ENCODE measurements around the gene LCE6A.

Gene LCE6A

DNA sequence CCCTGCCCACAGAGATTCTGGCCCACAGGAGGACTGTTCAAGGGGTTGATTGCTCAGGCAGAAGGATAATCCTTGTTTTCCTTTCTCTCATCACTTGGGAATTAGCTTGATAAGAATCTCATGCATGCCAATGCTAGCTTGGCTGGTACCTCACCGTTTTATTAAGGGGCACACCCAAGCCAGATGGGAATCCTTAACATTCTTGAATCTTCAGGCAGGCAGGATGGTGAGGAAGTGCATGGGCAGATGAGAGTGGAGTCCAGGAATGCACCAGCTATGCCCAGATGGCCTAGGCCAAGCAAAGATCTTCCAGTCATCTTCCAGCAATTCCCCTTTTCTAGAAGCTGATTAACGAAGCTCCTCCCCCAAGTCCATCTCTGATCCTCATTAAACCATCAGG, 13.0 kb downstream of the LCE6A start:
- no peaks in the 10 kb centered on the region for H3K79me2 ChIP-seq (ENCODE audit: control insufficient read depth, low read length)
- no peaks in the 10 kb centered on the region for H4K20me1 ChIP-seq (ENCODE audit: control insufficient read depth, insufficient read depth, low read depth, low read length)
- no peak overlapping the region for H3K27ac ChIP-seq (ENCODE audit: low read depth, low read length)
- H3K27me3 ChIP-seq (ENCODE audit: control insufficient read depth, low read length): no peaks in the 10 kb centered on the region
- no peak overlapping the region for H3K4me3 ChIP-seq (ENCODE audit: low read length)
- H3K4me2 ChIP-seq (ENCODE audit: low read length): no peak overlapping the region
- TF ChIP-seq EZH2phosphoT487 (IDR thresholded peaks at IDR 0.05; ENCODE audit: borderline replicate concordance, low read length) (no peak), CTCF (IDR thresholded peaks at IDR 0.05; ENCODE audit: low read depth, low read length, poor library complexity, severe bottlenecking) (no peak)
- H3K9me2 ChIP-seq (replicated peaks; ENCODE audit: control insufficient read depth, low read length): no peaks in the 10 kb centered on the region
- H3F3A ChIP-seq (ENCODE audit: control insufficient read depth, insufficient read depth): no peaks in the 10 kb centered on the region
- no peaks in the 10 kb centered on the region for H3K9me3 ChIP-seq (ENCODE audit: control insufficient read depth, insufficient read depth, low read length)
- no peaks in the 10 kb centered on the region for H3K4me1 ChIP-seq (ENCODE audit: control insufficient read depth, low read length)
- H3K36me3 ChIP-seq (ENCODE audit: control insufficient read depth, low read length): no peaks in the 10 kb centered on the region

DNA sequence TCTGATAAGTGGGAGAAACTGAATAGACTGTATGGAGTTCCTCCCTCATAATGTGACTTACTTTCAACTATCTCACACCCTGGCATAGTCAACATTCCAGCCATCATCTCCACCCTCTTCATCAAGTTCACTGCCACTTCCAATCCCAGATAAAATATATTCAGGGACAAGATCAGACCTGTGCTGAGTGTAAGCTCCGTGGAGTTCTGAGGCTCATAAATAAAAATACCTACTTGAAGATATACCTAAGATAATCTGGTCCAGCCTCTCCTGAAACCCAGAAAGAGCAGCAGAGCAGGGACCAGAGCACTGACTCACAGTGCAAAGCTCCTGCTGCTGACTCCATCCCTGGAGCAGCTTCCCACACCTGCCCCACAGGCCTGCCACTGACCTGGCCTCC, 15.4 kb downstream of the LCE6A start:
- Histone ChIP-seq H3K4me1 (ENCODE audit: control insufficient read depth, low read length) (no peaks in the 10 kb centered on the region), H3K79me2 (ENCODE audit: control insufficient read depth, low read length) (no peaks in the 10 kb centered on the region), H3K9me3 (ENCODE audit: control insufficient read depth, insufficient read depth, low read length) (no peaks in the 10 kb centered on the region), H3F3A (ENCODE audit: control insufficient read depth, insufficient read depth) (no peaks in the 10 kb centered on the region), H3K9me2 (replicated peaks; ENCODE audit: control insufficient read depth, low read length) (no peaks in the 10 kb centered on the region), H3K36me3 (ENCODE audit: control insufficient read depth, low read length) (no peaks in the 10 kb centered on the region), H3K27ac (ENCODE audit: low read depth, low read length) (no peak overlapping the region), H4K20me1 (ENCODE audit: control insufficient read depth, insufficient read depth, low read depth, low read length) (no peaks in the 10 kb centered on the region), H3K27me3 (ENCODE audit: control insufficient read depth, low read length) (peaks cover 4% of the 10 kb centered on the region; the same call in 1 of the 2 replicates), H3K4me2 (ENCODE audit: low read length) (no peak overlapping the region), H3K4me3 (ENCODE audit: low read length) (no peak overlapping the region)
- no peak for TF ChIP-seq CTCF (IDR thresholded peaks at IDR 0.05; ENCODE audit: low read depth, low read length, poor library complexity, severe bottlenecking)
- TF ChIP-seq EZH2phosphoT487 (IDR thresholded peaks at IDR 0.05; ENCODE audit: borderline replicate concordance, low read length): no peak

- Histone ChIP-seq H3K36me3 (ENCODE audit: control insufficient read depth, low read length) (no peaks in the 10 kb centered on the region), H3K4me1 (ENCODE audit: control insufficient read depth, low read length) (no peaks in the 10 kb centered on the region), H3K27ac (ENCODE audit: low read depth, low read length) (no peak within 1 kb of the TSS), H3K27me3 (ENCODE audit: control insufficient read depth, low read length) (peaks cover 4% of the 10 kb centered on the region; the same call in 1 of the 2 replicates), H3K79me2 (ENCODE audit: control insufficient read depth, low read length) (no peaks in the 10 kb centered on the region), H3K4me2 (ENCODE audit: low read length) (no peak within 1 kb of the TSS), H3F3A (ENCODE audit: control insufficient read depth, insufficient read depth) (no peaks in the 10 kb centered on the region), H3K9me2 (replicated peaks; ENCODE audit: control insufficient read depth, low read length) (no peaks in the 10 kb centered on the region), H3K4me3 (ENCODE audit: low read length) (no peak within 1 kb of the TSS), H3K9me3 (ENCODE audit: control insufficient read depth, insufficient read depth, low read length) (no peaks in the 10 kb centered on the region), H4K20me1 (ENCODE audit: control insufficient read depth, insufficient read depth, low read depth, low read length) (no peaks in the 10 kb centered on the region)
- no peak for TF ChIP-seq CTCF (IDR thresholded peaks at IDR 0.05; ENCODE audit: low read depth, low read length, poor library complexity, severe bottlenecking)
- TF ChIP-seq EZH2phosphoT487 (IDR thresholded peaks at IDR 0.05; ENCODE audit: borderline replicate concordance, low read length): no peak
These were observed 17.0 kb downstream of the LCE6A start, which contains the start of gene LCE7A for GRCh38 chr1:152859696-152860095. LCE7A (plus strand) TSS chr1:152859996; CDS start chr1:152860698, 702 bp downstream.
